Eye (tissue), 1 donor: Measurements from ENCODE around the gene OSER1.

Source experiments
- DNase-seq: peaks from one replicate; pipeline ENCODE4 v3.0.0-alpha.2; 2015

Gene OSER1

GRCh38 chr20:44223721-44224120 is 13.2 kb upstream of the OSER1 start:
- no peak for DNase-seq

GRCh38 chr20:44222633-44223368 is 12.2 kb upstream of the OSER1 start:
- no peak for DNase-seq

DNA sequence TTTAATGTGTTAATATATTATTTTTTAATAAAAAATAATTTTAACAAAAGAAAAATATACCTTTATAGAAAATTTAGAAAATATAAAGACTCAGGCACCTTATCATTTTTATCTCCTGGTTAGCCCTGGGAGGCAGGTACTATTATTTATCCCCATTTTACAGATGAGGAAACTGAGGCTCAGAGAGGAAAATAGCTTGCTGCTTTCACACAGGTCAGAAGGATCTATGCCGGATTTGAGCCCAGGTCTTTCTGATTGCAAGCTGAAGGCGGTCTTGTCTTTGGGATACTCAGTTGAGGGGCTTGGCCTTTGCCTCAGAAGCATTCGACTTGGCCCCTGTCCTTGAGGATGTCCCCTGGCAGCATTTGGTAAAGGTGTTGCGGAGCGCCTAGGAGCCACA is 11.5 kb upstream of the OSER1 start:
- no peak for DNase-seq

DNA sequence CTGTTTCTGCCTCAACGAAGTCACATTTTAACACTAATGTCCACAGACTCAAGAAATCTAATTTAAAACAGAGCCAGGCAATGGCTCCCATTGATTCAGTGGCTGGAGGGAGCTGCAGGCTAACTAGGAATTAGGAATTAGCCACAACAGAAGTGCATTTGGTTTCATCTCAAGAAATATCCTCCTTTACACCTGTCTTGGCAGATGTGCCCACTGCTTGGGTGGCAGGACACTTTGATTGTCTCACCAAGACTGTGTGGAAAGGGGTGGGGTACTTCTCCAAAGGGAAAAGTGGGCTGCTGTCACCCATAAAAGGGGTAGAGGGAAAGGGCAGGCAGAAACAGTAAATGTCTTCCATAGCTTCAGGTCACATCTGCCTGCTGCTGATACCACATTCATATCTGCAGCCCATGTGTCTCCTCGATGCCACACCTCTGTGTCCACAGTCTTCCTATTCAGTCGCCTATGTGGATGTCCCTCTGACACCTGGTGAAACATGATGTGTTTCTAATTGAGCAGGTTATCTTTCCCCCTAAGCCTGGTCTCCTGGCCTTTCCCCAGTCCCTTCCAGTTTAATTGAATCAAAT is 10.9 kb upstream of the OSER1 start:
- DNase-seq: no peak

GRCh38 chr20:44219791-44220190 is 9.2 kb upstream of the OSER1 start:
- DNase-seq: no peak

- DNase-seq: no peak
Measured at GRCh38 chr20:44219170-44219730, 8.7 kb upstream of the OSER1 start.

DNA sequence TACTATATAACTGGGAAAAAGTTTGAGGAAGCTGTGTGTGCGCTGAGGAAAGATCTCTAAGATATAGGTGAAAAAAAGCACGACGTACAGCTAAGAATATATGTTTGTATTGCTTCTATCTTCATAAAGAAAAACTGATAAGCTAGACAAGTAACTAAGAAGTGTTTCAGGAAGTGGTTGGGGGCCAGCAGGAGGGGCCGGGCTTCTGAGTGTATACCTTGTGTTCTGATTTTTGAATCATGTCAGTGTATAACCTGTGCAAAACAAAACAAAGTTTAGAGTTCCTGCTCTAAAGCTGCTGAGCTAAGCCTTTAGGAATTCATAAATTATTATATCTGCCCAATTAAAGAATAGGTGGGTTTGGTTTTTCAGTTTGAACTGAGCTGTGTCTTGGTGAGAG is 7.9 kb upstream of the OSER1 start:
- DNase-seq: no peak

- peak; percentile 81 for DNase-seq
Measured at GRCh38 chr20:44217342-44218092, 6.9 kb upstream of the OSER1 start.

DNA sequence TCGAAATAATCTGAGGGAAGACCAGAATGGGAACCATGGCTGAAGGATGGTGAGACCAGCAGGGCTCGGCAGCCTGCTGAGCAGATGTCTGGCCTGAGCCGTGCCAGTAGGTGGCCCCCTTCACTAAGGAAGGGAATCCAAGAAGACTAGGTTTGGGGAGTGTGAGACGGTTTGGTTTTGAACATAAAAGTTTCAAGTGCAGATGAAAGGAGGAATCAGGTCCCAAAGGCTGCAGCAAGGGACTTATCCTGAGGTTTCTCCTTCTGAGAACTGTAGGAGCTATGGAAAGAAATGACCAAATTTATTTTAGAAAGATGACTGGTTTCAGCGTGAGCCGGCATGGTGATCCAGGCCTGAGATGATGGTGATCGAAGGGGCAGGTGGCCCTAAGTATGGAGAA is 4.6 kb upstream of the OSER1 start:
- peak; percentile 86 for DNase-seq

DNA sequence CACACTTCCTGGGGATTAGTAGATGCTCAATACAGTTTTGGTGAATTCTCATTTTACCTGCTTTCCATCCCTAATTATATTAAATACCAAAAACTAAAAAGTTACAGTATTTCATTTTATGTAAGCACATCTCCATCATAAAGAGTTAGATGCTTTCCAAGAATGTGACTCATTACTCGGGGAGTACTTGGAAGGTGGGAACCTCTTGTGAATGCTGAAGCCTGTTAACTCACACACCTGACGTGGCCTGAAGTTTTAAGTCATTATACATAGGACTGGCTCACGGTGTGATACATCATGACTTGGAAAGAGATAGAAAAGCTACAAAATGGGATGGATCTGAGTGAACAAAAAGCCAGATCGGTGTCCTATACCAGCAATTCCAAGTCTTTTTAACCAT is 2.2 kb upstream of the OSER1 start:
- DNase-seq: no peak

GRCh38 chr20:44211177-44212039 is 837 bp upstream of the OSER1 start:
- peak; percentile 60 for DNase-seq

GRCh38 chr20:44209686-44210405 is 725 bp downstream of the OSER1 start:
- peak; percentile 69 for DNase-seq

DNA sequence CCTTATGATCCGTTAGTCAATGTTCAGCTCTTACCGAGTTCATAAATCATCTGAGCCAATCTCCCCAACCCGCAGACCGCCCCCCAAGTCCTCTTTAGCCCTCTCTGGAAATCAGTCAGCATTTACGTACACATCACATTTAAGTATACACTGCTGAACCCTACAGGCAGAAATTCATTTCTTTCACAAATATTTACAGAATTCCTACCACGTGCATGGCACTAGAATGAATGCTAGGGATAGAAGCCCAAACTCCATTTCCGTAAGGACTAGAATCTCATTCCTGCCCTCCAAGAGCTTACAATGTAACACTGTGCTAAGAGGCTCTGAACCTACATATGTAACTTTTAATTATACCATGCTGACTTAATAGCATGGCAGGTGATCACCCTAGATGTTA is 1.8 kb downstream of the OSER1 start:
- no peak for DNase-seq

DNA sequence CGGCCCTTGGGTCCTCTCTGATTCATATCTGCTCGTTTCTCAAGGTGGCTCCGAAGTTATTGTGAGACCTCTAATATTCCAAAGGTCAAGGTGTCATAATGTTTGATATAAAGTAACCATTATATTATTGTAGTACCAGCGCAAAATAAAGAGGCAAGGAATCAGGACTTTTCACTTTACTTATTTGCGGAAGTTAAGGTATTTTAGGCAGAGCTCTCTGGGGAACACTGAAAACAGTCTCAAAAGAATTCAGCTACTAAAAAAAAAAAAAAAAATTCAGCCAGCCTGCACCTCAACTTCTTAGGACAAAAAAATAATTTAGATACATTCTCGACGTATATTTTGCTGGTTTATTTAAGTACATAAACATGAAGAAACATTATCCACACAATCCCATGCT is 2.4 kb downstream of the OSER1 start:
- no peak for DNase-seq

DNA sequence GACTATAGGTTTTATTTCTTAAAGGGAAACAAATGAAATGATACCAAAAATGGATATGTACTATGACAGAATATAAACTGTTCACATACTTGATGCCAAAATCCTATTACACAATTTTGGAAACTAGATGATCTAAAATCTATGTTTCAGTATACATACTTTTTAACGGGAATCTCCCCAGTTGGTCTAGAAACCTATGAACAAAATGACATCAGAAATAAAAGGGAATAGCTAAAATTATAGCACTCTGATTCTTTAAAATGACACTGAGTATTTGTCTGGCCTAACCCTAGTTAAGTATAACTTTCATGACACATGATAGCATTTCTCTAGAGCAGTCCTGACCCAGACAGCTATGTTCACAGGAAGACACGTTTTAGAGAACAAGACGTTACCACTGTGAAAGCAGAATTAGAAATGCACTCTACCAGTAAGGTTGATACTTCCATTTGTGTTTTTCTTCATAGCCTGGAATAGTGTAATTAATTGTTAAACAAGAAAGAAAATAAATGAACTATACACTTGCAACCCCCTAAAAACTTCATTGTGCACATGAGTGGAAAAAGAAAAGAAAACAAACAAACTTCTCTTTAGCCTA is 3.3 kb downstream of the OSER1 start:
- DNase-seq: no peak

DNA sequence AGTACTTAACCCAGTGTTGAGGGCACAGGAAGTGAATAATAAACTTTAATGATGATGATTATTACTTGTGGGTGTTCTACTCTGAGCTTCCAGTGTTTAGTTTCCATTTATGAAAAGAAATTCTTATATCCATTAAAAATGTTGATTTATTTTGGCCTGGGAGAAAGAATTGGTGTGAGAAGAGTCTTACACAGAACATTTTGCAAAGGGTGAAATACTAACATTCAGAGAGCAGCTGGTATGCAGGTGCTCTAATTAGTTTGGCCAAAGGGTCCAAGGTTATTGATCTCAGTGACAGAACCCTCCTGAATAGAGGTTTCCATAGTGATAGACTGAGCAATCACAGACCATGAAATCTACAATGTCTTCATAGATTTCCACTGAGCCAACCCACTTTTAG is 4.4 kb downstream of the OSER1 start:
- DNase-seq: no peak

DNA sequence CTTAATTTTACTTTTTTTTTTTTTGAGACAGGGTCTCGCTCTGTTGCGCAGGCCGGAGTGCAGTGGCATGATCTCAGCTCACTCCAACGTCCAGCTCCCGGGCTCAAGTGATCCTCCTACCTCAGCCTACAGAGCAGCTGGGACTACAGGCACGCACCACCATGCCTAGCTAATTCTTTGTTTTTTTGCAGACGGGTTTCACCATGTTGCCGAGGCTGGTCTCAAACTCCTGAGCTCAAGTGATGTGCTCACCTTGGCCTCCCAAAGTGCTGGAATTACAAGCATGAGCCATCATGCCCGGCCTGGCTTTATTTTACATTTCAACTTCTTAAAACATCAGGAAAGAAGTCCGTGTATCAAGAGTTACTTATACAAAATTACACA is 5.7 kb downstream of the OSER1 start:
- no peak for DNase-seq

DNA sequence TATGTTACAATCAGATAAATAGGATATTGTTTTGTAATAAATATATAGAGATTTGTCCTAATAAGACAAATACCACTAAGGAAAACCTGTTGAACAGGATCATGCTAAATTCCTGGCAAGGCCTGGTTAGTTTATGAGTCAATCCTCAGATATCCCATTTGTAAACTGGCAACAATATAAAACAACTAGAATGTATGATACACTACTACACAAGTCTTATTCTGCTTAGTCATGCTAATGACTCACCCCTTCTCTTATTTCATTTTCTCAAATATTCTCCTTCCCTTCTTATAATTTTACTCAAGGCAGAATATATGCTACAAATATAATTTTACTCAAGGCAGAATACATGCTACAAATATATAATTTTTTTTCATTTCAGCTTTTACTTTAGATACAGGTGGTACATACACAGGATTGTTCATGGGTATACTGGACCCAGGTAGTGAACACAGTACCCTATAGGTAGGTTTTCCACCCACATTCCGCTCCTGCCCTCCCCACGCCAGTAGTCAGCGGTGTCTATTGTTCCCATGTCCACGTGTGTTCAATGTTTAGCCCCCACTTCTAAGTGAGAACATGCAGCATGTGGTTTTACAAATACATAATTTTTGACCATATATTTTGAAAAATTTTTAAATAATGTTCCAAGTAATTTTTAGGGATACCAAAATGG is 6.3 kb downstream of the OSER1 start:
- no peak for DNase-seq

GRCh38 chr20:44203161-44203560 is 7.4 kb downstream of the OSER1 start:
- DNase-seq: no peak

DNA sequence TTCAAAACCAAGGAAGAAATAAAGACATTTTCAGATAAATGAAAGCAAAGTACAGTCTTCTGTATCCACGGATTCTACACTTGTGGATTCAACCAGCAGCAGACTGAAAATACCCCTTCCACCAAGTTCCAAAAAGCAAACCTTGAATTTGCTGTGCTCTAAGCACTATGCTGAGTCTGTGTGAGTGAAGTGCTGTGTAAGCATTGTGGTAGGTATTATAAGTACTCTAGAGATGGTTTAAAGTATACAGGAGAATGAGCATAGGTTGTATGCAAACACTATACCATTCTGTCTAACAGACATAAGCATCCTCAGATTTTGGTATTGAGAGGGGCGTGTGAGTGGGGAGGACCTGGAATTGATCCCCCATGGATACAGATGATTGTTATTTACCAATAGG is 9.6 kb downstream of the OSER1 start:
- DNase-seq: no peak

DNA sequence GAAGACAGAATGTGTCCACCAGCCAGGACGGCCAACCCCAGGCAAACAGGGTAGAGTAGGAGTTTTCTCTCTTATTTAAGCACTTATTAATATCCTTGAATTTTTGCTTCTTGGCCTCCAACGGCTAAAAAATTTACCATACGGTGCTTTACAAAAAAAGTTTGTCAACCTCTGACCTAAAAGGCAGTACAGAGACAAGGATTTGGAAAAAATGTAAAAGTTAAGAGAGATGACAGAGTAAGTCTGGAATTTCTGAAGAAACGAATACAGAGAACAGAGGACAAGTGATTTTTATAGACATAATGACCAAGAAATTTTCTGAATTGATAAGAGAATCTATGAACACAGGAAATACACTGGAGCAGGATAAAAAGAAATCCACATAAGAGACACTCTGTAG is 10.2 kb downstream of the OSER1 start:
- no peak for DNase-seq
